ENCODE measurements around the gene PLK5.
"Not testable (repeated sequence)": the region's sequence is repeated elsewhere in the genome, so short reads cannot be mapped to it uniquely, and the experiment has no call there.

PLK5 gene

DNA sequence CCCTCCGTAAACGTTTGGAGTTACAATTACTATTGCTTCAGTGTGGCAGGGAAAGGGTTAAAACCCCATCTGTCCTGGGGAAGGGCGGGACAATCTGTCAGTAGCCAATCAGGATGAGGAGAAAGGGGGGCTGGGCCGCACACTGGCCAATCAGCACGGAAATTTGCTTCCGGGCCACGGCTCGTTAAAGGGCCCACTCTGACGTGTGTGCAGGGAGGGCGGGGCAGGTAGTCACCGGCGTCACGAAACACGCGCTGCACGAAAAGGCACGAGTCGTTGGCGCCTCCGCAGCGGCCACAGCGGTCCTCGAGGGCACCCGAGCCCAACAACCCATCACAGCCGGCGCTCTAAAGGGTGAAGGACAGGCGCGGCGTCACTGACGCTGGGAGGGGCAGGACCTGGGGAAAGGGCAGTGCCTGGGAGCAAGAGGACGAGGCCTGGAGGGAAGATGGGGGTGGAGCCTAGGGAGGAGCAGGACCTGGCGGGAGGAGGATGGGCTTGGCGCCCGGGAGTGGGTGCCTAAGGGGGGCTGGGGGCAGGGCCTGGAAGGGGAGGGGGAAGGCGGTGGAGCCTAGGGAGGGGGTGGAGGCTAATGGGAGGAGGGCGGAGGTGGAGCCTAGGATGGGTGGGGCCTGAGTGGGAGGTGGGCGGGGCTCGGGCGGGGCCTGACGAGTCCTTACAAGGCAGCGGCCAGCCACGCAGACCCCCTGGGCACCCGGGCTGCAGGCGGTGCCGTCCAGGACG is 15.9 kb upstream of the PLK5 start:
- DNase-seq (ENCODE audit: low read depth in 1 of 2, low spot score in 1 of 2) = peak; percentile 82 to 84

DNA sequence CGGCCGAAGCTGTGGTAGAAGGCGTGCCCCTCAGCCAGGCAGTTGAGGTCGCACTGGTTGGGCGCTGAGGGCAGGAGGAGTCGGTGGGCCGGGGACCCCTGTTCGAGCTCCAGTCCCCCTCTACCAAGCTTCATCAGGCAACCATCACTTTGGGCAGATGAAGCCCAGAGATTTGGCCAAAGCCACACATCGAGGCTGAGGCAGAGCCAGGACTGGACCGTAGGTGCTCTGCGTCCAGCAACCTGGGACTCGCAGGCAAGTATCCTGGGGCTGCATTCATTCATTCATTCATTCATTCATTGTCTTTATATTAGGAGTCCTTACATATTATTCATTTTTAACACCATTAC is 15.4 kb upstream of the PLK5 start:
- DNase-seq (ENCODE audit: low read depth in 1 of 2, low spot score in 1 of 2) = no peak

DNA sequence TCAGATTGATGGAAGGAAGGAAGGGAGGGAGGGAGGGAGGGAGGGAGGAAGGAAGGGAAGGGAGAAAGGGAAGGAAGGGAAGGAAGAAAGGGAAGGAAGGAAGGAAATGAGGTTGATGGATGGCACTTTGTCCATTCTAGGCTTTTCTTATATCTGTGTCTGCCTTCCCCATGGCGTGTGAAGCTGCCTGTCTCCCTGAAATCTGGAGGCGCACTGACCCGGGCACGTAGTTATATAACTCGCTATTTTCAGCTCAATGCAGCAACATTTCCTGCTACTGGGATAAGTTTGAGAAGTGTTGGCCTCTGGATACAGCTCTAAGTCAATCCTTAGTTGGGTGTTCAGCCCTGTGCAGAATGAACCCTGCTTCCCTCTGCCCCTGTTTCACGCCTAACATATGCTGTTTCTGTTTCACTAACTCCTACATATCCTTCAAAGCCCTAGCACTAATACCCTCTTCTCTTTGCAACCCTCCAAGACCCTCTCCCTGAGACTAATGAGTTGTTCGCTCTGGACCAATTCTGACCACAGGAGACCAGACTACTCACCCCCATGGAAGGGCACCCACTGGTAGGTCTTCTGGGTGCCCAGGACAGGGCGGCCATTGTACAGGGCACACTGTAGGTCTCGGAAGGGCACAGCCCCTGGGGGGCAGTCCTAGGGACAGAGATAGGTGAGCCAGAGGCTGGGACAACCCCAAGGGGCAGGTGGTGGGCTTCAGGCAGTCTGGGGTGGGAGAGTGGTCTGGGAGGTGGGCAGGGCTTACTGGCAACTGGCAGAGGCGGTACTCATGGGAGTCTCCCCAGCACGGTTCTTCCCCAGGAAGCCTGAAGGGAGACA is 14.1 kb upstream of the PLK5 start:
- no peak for DNase-seq (ENCODE audit: low read depth in 1 of 2, low spot score in 1 of 2)

DNA sequence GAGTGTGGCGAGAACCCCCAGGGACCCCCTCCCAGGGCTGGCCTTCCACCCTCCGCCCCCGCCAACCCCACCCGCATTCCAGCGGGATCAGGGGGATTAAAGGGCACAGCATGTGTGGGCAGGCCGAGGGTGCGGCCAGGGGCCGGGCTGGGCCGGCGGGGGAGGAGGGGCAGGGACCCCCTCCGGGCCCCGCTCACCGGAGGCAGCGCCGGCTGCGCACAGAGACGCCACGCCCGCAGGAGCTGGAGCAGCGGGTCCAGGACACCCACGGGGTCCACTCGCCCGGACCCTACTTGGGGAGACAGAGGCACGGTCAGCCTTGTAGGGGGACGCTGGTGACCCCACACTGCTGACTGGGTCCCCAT is 13.5 kb upstream of the PLK5 start:
- DNase-seq (ENCODE audit: low read depth in 1 of 2, low spot score in 1 of 2) = no peak

DNA sequence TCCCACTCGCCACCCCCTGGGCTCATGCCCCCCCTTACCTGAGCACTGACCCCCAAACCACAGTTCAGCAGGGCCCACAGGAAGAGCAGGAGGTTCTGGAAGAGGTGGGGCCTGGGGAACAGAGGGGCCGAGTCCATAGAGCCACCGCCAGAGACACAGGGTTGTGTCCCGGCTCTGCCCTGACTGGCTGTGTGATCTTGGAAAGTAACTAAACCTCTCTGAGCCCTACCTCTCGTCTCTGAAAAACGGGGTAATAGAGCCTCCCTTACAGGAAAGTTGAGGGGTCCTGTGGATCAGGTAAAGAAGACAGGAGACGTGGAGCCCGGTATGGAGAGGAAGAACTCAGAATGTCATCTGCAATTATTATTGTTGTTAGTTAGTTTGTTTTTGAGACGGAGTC is 13.1 kb upstream of the PLK5 start:
- DNase-seq (ENCODE audit: low read depth in 1 of 2, low spot score in 1 of 2) = no peak

DNA sequence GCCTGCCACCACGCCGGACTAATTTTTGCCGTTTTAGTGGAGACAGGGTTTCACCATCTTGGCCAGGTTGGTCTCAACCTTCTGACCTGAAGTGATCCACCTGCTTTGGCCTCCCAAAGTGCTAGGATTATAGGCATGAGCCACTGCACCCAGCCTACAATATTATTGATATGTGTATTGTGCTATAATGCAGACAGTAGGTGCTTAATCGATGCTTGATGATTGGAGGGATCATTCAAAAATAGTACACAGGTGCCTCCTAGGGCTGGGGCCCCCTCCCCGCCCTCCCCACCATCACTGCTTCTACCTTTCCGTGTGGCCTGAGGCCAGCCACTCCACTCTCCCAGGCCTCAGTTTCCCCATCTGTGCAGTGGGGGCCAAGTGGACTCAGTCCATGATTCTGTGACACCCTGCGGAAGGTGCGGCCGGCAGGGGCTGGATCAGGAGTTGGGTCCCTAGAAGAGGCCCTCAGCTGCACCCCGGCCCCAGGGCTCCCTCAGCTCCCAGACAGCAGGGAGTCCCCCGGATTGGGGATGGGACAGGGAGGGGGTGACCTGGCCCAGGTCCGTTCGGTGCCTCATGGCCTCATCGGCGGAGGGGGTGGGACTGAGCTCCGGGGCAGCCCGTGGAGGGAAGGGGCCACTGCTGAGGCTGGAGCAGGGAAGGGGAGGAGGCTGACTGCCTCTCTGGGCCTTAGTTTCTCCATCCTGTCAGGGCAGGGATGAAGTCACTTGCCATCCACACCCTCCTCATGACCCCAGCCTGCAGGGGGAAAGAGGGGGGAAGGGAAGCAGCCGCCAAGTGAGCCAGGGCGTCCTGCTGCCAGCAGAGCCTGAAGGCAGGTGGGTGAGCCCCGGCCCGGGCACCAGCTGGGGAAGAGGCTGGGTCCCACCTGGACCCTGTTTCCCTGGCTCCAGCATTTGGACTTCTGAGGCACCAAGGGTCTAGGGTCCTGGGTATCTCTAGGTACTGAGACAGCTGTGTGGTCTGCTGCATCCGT is 12.3 kb upstream of the PLK5 start:
- DNase-seq (ENCODE audit: low read depth in 1 of 2, low spot score in 1 of 2) = no peak

DNA sequence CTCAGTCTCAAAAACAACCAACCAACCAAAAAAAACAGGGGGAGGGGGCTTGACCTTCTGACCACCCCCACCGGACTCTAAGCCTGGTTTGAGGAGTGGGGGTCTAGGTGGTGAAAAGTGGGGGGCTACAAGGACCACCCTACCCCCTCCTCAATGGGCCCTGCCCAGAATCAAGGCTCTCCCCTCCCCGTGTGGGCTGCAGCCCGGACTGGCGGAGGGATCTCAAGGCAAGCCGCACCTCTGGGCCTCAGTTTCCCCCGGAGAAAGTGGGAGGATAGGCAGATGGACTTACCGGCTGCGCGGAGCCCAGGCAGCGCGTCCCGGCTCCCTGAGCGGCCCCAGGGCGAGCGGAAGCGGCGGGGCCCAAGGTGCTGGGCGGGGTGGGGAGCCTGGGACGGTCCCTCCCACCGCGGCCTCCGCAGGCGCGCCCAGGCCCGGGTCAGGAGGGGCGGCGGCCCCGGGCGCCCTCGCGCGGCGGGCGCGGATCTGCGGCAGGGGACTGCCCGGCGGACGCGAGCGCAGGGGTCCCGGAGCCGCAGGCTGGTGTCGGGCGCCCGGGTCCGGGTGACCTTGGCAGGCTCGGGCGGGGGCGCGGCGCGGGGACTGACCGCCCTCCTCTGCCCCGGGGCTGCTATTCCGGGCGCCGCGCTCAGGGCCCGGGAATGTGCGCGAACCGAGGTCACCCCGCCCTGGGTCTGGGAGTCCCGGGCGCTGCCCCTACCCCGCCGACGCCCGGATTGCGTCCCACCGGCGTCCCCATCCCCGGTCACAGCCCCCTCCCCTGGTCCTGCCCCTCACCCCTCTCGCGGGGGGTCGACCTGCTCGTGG is 11.0 kb upstream of the PLK5 start, which contains the start of gene ADAMTSL5:
Gene ADAMTSL5, minus strand, starts transcription at position 349 of the 828 bp plus-strand sequence. CDS start 2,076 bp downstream, outside the sequence.
- DNase-seq (ENCODE audit: low read depth in 1 of 2, low spot score in 1 of 2) = peak; percentile 38 to 52

DNA sequence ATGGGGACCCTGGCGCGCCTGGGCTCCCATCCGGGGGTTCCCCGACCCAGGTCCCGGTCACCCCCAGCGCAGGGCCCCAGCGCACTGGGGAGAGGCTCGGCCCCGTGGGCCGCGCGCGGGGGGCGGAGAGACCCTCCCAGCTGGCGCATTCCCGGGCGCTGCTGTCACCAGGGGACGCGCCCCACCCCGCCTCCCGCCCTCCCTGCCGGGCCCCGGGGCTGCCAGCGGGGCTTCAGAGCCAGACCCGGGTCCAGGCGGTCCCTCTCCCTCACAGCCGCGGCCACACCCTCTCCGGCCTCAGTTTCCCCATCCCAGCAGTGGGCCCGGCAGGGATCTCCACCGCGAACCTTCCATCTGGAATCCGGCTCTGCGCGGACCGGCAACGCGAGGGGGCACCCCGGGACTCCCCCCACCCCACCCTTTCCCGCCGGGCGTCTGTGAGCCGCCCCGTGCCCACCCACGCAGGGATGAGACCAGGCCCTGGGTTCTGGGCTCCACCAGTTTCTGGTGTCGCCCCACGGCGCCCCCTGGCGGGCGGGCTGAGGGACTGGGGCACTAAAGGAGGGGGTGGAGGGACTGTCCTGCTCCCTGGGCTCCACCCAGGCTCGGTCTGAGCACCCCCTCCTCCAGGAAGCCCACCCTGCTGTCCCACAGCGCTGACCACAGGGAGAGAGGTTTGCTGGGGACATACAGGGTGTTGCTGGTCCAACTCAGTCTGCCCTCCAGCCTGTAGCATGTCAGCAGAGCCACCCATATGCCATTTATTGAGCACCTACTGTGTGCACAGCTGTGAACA is 10.2 kb upstream of the PLK5 start:
- peak; percentile 51 to 59 for DNase-seq (ENCODE audit: low read depth in 1 of 2, low spot score in 1 of 2)

DNA sequence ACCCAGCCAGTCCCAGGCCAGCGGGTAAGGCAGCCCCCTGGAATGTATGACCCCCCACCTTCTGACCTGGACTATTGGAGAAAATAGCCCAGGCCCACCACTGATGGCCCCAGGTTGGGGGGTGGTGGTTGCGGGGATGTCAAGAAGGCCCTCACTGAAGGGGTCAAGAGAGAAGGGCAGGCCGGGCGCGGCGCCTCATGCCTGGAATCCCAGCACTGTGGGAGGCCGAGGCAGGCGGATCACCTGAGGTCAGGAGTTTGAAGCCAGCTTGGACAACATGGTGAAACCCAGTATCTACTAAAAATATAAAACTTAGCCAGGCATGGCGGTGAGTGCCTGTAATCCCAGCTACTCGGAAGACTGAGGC is 9.6 kb upstream of the PLK5 start:
- DNase-seq (ENCODE audit: low read depth in 1 of 2, low spot score in 1 of 2) = no peak

DNA sequence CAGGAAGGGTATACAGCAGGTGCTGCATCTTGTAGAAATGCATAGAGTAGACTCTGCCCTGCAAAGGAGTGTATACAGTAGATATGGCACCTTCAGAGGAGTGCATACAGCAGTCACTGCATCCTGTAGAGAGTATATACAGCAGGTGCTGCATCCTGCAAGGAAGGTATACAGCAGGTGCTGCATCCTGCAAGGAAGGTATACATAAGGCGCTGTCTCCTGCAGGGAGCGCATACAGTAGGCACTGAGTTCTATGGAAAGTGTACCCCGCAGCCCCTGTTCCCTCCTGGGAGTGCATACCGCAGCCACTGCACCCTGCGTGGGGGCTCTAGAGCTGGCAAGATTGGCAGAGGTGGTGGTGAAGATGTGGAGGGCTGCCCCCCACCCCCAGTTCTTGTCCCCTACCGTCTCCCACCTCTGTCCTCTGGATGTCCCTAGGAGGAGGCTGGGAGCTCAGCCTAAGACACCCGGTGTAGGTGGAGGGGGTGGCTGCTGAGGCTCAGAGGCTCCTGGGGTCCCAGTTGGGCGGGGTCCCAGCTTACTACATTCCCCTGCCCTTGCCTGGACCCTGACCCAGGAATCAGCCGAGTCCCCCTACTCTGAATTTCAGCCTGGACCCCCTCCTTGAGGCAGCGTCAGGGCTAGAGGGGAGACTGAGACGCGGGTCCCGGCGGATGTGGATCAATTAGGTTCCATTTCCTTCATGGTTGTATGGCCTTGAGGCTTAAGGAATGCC is 8.7 kb upstream of the PLK5 start:
- no peak for DNase-seq (ENCODE audit: low read depth in 1 of 2, low spot score in 1 of 2)

DNA sequence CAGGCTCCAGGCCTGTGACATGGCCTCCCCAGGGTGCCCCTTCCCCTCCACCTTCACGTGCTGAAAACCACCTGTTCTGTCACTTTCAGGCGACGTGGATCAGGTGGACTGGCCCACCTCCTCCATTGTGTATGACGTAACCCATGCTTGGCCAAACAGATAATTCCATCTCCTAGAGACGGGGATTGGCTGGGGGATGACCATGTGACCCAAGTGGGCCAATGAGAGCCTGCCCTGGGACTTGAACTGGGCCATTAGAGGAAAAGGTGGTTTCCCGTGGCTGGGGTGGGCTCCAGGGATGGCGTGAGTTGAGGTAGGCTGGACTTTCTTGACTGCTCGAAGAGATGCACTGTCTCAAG is 7.5 kb upstream of the PLK5 start:
- no peak for DNase-seq (ENCODE audit: low read depth in 1 of 2, low spot score in 1 of 2)

DNA sequence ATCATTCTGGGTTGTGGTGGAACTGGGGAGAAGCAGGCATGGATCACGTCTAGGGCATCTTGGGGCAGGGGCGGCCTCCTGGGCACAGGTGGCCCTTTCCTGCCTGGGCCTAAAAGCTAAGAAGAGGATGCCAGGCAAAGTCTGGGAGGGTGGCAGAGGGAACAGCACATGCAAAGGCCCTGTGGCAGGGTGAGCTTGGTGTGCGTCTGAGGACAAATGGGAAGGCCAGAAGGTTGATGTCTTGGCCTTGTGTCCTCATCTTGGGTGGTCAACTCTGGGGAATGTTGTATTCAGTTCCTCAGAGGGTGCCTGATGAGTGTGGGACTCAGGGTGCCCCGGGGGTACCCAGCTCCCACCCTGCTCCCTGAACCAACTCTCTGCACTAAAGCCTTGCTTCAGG is 5.4 kb upstream of the PLK5 start:
- no peak for DNase-seq (ENCODE audit: low read depth in 1 of 2, low spot score in 1 of 2)

DNA sequence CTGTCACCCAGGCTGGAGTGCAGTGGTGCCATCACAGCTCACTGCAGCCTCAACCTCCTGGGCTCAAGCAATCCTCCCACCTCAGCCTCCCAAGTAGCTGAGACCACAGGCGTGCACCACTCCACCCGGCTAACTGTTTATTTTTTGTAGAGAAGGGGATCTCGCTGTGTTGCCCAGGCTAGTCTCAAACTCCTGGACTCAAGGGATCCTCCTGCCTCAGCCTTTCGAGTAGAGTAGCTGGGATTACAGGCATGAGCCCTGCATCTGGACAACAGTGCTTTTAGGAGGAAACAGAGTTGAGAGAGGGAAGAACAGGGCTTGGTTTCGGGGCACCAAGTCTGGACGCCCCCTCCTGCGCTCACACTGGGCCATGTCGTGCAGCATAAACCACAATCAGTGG is 4.1 kb upstream of the PLK5 start:
- not testable (repeated sequence) for DNase-seq (ENCODE audit: low read depth in 1 of 2, low spot score in 1 of 2)

DNA sequence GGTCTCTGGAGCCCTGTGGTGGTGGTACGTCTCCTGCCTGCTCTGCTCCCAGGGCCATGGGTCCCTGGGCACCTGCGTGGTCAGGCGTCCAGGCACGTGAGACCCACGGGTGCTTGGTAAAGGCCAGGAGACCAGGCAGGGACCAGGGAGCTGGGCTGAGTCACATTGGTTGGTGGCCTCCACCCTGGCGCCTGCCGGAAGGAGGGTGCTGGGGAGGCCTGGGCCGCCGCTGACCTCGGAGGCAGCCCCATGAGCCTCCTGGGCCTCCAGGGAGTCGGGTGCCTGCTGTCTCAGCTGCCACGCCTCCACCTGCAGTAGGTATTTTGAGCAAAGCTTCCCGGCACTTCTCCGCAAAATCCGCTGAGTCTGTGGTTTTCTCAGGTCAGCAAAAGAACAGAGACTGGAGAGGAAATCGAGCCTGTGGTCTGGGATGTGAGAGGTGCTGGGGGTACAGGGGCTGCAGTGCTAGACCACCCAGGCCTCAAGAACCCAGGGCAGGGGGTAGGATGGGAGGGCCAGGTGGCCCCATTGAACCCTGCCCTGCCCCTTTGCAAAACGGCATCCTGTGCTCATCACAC is 3.6 kb upstream of the PLK5 start:
- no peak for DNase-seq (ENCODE audit: low read depth in 1 of 2, low spot score in 1 of 2)

DNA sequence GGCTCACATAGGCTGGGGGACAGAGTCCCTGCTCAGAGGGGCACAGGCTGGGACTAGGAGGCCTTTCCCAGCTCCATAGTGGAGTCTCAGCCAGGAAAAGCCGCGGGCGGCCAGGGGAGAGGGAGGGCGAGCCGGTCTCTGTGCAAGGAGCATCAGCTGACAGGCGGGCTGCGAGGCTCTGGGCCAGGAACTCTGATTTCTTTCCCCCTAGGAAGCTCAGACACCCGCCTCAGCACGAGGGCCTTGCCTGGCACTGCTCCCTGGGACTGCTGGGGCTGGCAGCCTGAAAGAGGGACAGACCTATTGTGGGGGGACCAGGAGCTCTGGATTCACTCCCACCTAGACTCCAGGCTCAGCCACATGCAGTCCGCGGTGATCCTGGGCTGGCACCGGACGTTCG is 2.2 kb upstream of the PLK5 start:
- no peak for DNase-seq (ENCODE audit: low read depth in 1 of 2, low spot score in 1 of 2)

DNA sequence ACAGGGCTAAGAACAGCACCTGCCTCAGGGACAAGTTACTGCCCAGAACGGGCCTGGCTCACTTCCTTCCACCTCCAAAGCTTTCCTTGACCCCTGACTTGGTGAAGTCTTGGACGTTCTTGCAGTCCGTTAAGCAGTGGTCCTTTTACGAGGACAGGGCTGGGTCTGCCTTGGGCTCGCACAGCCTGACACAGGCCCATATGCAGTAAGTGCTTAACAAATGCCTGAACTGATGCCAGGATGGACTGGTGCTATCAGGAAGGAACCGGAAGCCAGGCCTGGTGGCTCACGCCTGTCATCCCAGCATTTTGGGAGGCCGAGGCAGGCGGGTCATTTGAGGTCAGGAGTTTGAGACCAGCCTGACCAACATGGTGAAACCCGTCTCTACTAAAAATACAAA is 1.8 kb upstream of the PLK5 start:
- DNase-seq (ENCODE audit: low read depth in 1 of 2, low spot score in 1 of 2) = no peak

DNA sequence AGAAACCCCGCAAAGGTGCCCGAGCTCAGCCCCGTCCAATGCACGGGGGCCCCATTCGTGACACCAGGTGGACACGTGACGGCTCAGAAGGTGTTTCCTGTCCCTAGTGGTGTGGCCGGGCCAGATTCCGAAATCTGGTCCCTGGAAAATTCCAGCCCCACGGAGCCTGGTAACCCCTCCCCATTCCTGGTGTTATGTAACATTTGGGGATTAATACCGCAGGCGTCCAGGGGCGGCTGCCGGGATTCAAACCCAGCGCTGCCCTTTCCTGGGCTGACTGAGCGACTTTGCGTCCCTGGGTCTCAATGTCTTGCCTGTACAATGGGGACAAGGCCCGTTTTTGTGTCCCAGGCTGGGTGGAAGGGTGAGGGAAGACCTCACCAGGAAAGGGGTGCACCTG is 1.0 kb upstream of the PLK5 start:
- DNase-seq (ENCODE audit: low read depth in 1 of 2, low spot score in 1 of 2) = no peak

DNA sequence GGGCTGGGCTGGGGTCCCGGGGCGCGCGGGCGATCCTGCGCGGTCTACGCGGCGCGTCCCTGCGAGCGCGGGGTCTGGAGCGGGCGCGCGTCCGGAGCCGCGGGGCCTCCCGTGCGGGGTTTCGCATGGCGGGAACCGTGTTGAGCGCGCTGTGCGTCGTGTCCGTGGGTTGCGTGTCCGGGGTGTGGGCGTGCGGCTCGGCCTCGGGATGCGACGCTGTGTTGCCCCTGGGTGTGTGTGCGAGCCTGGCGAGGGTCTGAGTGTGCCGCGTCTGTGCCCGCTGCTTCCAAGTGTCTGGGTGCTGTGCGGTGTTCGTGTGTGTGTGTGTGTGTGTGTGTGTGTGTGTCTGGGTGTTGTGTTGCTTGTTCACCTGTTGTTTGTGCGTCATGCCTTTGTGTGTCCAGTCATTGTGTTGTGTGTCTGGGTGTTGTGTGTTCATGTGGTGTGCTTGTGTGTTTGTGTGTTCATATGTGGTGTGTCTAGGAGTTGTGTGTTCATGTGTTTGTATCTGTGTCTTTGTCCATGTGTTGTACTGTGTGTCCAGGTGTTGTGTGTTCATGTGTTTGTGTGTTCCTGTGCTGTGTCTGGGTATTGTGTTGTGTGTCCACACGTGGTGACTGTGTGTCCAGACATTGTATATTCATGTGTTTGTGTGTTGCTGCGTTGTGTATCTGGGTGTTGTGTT is 552 bp downstream of the PLK5 start:
- no peak for DNase-seq (ENCODE audit: low read depth in 1 of 2, low spot score in 1 of 2)
